GM23248 (cell line): Measurements from ENCODE around the gene KCNN3. TPM values are rescaled to one million over a fixed set of nuclear protein-coding genes. Genes with fewer than 3 reads are reported as not detected.

Source experiments
- DNase-seq: peaks from one replicate; pipeline ENCODE4 v3.0.0-alpha.2; 2015
- H2AFZ ChIP-seq: fragments of 200-600 bp; sonication (generic); 2 replicates; pipeline ENCODE4 v1.6.1; 2016; ENCODE audit warnings: antibody characterized with exemption
- H3F3A ChIP-seq: fragments of 200-600 bp; sonication (generic); 2 replicates; pipeline ENCODE4 v1.6.1; 2016; ENCODE audit warnings: mild to moderate bottlenecking, antibody characterized with exemption, mixed run types; ENCODE audit not compliant: insufficient read depth
- H3K27ac ChIP-seq: fragments of 200-600 bp; sonication (generic); 2 replicates; pipeline ENCODE4 v1.5.1; 2016; ENCODE audit warnings: mild to moderate bottlenecking
- H3K27me3 ChIP-seq: fragments of 200-600 bp; sonication (generic); replicated peaks from 2 replicates; pipeline ENCODE4 v1.6.1; 2016; ENCODE audit warnings: mild to moderate bottlenecking; ENCODE audit not compliant: insufficient read depth
- H3K36me3 ChIP-seq: fragments of 200-600 bp; sonication (generic); 2 replicates; pipeline ENCODE4 v1.6.1; 2016; ENCODE audit warnings: low read depth, mild to moderate bottlenecking
- H3K4me1 ChIP-seq: fragments of 200-600 bp; sonication (generic); 2 replicates; pipeline ENCODE4 v1.6.1; 2016; ENCODE audit warnings: mild to moderate bottlenecking; ENCODE audit not compliant: insufficient read depth
- H3K4me2 ChIP-seq: fragments of 200-600 bp; sonication (generic); one replicate; pipeline ENCODE4 v1.6.1; 2016; ENCODE audit warnings: mild to moderate bottlenecking; ENCODE audit not compliant: unreplicated experiment
- H3K4me3 ChIP-seq: fragments of 200-600 bp; sonication (generic); 2 replicates; pipeline ENCODE4 v1.5.1; 2016; ENCODE audit warnings: mild to moderate bottlenecking
- H3K79me2 ChIP-seq: fragments of 200-600 bp; sonication (generic); 2 replicates; pipeline ENCODE4 v1.6.1; 2016; ENCODE audit warnings: mild to moderate bottlenecking; ENCODE audit not compliant: insufficient read depth
- H3K9ac ChIP-seq: fragments of 200-600 bp; sonication (generic); 2 replicates; pipeline ENCODE4 v1.6.1; 2016; ENCODE audit warnings: mild to moderate bottlenecking
- H3K9me2 ChIP-seq: fragments of 200-600 bp; sonication (generic); 2 replicates; pipeline ENCODE4 v1.6.1; 2016; ENCODE audit warnings: mixed run types, mild to moderate bottlenecking, moderate library complexity; ENCODE audit not compliant: insufficient read depth
- H3K9me3 ChIP-seq: fragments of 200-600 bp; sonication (generic); one replicate; pipeline ENCODE4 v1.6.1; 2017; ENCODE audit warnings: low read depth
- H4K20me1 ChIP-seq: fragments of 200-600 bp; sonication (generic); 2 replicates; pipeline ENCODE4 v1.6.0; 2016; ENCODE audit not compliant: insufficient read depth
- EZH2 ChIP-seq: fragments of 200-600 bp; sonication (generic); IDR thresholded peaks from 2 replicates; pipeline ENCODE4 v1.6.1; 2018; ENCODE audit warnings: antibody characterized with exemption, mild to moderate bottlenecking; ENCODE audit not compliant: insufficient read depth, poor library complexity, severe bottlenecking
- EZH2phosphoT487 ChIP-seq: fragments of 200-600 bp; sonication (generic); IDR thresholded peaks from 2 replicates; pipeline ENCODE4 v1.6.1; 2018; ENCODE audit warnings: antibody characterized with exemption, moderate library complexity, mild to moderate bottlenecking, low read depth; ENCODE audit not compliant: insufficient read depth
- WGBS, 2 experiments: methylation state at CpG; one replicate each; pipeline ENCODE4 v1.1.6; 2015 to 2017; ENCODE audit warnings: low lambda C conversion rate in 2 of 2, low coverage in 1 of 2; ENCODE audit errors: missing lambda C conversion rate in 2 of 2; 5-methylcytosine and 5-hydroxymethylcytosine counted together
- in situ Hi-C: fragments of 300-500 bp; cut with MboI; formaldehyde crosslinking; loops from 2 replicates; pipeline ENCODE4 v1.15.0; 2020
- polyA plus RNA-seq: library from polyadenylated mRNA; unstranded; fragments of >200 nt; fragmentation: Nextera tagmentation; extraction: Ambion mirVana; gene quantifications from 2 replicates; pipeline ENCODE4 v1.2.1, GENCODE V29; 2016
- total RNA-seq: library from RNA; depleted of rRNA; stranded (reverse); fragments of >200 nt; shearing (Covaris generic); gene quantifications from 2 replicates; pipeline ENCODE4 v1.2.3, GENCODE V29; 2014

KCNN3 gene
- total and polyA plus RNA-seq, 2 experiments from 2014 or later: not detected

DNA sequence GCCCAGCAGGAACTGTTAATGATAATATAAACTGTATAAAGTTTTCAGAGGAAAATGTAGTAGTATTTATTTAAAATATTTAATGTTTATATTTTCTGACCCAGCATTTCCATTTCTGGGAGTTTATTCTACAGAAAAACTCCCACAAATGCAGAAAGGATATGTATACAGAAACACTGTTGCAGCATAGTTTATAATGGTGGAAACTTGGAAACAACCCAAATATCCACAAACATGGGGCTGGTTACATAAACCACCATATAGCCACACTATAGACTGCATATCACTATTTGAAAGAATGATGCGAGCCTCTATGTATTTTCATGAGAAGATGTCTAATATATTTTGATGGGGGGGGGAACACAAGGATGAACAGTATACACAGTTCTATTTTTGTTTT lies 31.5 kb upstream of the KCNN3 start:
- H3K36me3 ChIP-seq: no peaks in the 10 kb centered on the region
- no peaks in the 10 kb centered on the region for H3K9me2 ChIP-seq
- TF ChIP-seq EZH2phosphoT487 (no peak), EZH2 (no peak)
- H3K27me3 ChIP-seq: no peaks in the 10 kb centered on the region
- H3K4me1 ChIP-seq: no peaks in the 10 kb centered on the region
- no peaks in the 10 kb centered on the region for H3K79me2 ChIP-seq
- H3K9ac ChIP-seq: no peak overlapping the region
- H3K9me3 ChIP-seq: no peaks in the 10 kb centered on the region
- in situ Hi-C loops: no loop called here
- H3K4me3 ChIP-seq: no peak overlapping the region
- H3F3A ChIP-seq: no peaks in the 10 kb centered on the region
- WGBS, 2 experiments: 94 to 96% methylated on average over 1 of the region's 1 CpG
- H3K27ac ChIP-seq: no peak overlapping the region
- H4K20me1 ChIP-seq: no peaks in the 10 kb centered on the region
- no peak overlapping the region for H2AFZ ChIP-seq
- no peak for DNase-seq
- H3K4me2 ChIP-seq: no peak overlapping the region

DNA sequence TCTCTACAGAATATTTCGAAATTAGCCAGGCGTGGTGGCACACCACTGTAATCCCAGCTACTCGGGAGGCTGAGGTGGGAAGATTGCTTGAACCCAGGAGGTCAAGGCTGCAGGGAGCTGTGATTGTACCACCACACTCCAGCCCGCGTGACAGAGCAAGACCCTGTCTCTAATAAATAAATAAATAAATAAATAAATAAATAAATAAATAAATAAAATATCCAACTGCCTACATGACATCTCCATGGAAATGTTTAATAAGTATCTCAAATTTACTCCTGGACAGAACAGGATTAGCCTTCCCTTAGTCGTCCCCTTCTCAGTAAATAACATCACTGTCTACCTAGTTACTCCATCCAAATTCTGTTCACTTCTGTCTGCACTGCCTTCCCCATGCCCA lies 29.0 kb upstream of the KCNN3 start:
- H2AFZ ChIP-seq: no peak overlapping the region
- H3K9ac ChIP-seq: no peak overlapping the region
- no peak overlapping the region for H3K27ac ChIP-seq
- H3K9me2 ChIP-seq: no peaks in the 10 kb centered on the region
- no peaks in the 10 kb centered on the region for H4K20me1 ChIP-seq
- no peak overlapping the region for H3K4me3 ChIP-seq
- no peaks in the 10 kb centered on the region for H3K4me1 ChIP-seq
- in situ Hi-C loops: loop anchor here (25.0 kb wide), 1 partner anchor 237 kb away; no protein-coding TSS in a partner anchor
- no peaks in the 10 kb centered on the region for H3K9me3 ChIP-seq
- H3K79me2 ChIP-seq: no peaks in the 10 kb centered on the region
- TF ChIP-seq EZH2: no peak
- no peak for TF ChIP-seq EZH2phosphoT487
- H3F3A ChIP-seq: no peaks in the 10 kb centered on the region
- no peaks in the 10 kb centered on the region for H3K36me3 ChIP-seq
- peaks cover 11% of the 10 kb centered on the region for H3K27me3 ChIP-seq
- 68 to 71% methylated on average over 6 of the region's 6 CpGs for WGBS, 2 experiments
- no peak for DNase-seq
- no peak overlapping the region for H3K4me2 ChIP-seq

DNA sequence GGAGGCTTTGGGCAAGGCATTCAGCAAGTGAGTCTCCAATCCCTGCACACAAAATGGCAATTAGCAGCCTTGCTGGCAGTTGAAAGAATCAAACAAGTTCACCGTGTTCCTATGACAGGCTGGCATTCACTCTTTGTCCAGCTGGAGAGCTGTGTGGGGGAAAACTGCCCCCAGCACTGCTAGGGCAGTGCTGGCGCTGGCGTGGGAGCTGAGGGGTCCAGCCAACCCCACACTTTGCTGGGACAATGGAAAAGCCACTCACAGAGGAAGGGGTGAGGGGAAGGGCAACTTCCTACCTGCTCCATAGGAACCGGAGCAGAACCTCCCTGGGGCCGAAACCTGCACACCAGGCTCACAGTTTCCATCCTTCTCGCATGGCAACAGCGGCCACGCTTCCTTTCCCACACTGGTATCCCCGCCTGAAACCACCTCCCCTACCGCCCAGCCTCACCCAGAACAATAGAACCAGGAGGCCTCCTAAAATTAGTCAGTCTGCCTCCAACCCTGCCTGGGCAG lies 26.7 kb upstream of the KCNN3 start:
- no peak overlapping the region for H3K4me3 ChIP-seq
- H3K4me2 ChIP-seq: no peak overlapping the region
- no peak overlapping the region for H3K9ac ChIP-seq
- H4K20me1 ChIP-seq: no peaks in the 10 kb centered on the region
- no peaks in the 10 kb centered on the region for H3K4me1 ChIP-seq
- no peak for DNase-seq
- in situ Hi-C loops: loop anchor here (25.0 kb wide), 1 partner anchor 235 kb away; no protein-coding TSS in a partner anchor
- WGBS, 2 experiments: 71 to 77% methylated on average over 7 to 10 of the region's 10 CpGs
- no peak for TF ChIP-seq EZH2phosphoT487
- TF ChIP-seq EZH2: no peak
- no peaks in the 10 kb centered on the region for H3K36me3 ChIP-seq
- H2AFZ ChIP-seq: no peak overlapping the region
- H3K9me2 ChIP-seq: no peaks in the 10 kb centered on the region
- peaks cover 27% of the 10 kb centered on the region for H3K27me3 ChIP-seq
- no peak overlapping the region for H3K27ac ChIP-seq
- H3K9me3 ChIP-seq: no peaks in the 10 kb centered on the region
- H3K79me2 ChIP-seq: no peaks in the 10 kb centered on the region
- no peaks in the 10 kb centered on the region for H3F3A ChIP-seq

DNA sequence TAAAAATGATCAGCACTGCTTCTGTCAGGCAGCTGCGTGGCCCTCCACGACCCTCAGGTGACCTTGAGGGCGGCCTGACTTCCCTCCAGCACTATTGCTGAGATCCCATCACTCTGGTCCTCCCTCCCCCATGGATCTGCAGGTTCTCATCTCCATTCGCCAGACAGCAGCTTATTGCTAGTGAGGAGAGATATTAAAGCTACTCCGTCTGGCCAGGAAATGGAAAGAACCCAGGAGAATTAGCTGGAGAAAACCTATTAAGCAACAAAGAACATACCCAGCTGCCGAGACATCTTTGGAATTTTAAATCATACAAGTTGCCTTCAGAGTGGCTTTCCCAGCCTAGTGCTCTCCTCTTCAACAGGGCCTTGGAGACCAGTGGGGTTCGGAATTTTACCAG lies 25.7 kb upstream of the KCNN3 start:
- H2AFZ ChIP-seq: no peak overlapping the region
- in situ Hi-C loops: loop anchor here (25.0 kb wide), 1 partner anchor 233 kb away; no protein-coding TSS in a partner anchor
- no peak for DNase-seq

DNA sequence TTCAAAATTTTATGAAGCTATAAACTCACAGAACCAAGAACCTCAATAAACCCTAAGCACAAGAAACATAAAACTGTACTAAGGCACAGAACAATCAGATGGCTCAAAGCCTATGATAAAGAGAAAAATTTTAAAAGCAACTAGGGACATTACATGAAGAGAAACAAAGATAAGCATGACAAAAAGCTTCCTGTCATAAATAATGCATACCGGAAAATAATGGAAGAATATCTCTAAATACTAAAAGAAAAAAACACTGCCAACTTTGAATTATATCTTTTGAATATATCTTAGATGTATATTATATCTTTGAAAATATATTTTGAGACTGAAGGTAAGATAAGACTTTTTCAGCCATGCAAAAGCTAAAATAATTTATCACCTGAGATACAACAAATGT lies 21.4 kb upstream of the KCNN3 start:
- Histone ChIP-seq H3K9ac (no peak overlapping the region), H3K4me3 (no peak overlapping the region), H4K20me1 (no peaks in the 10 kb centered on the region), H3K79me2 (no peaks in the 10 kb centered on the region), H3K36me3 (no peaks in the 10 kb centered on the region), H3K9me3 (no peaks in the 10 kb centered on the region), H3K4me2 (no peak overlapping the region), H3K4me1 (no peaks in the 10 kb centered on the region), H3K27ac (no peak overlapping the region), H3K27me3 (peaks cover 32% of the 10 kb centered on the region), H3K9me2 (no peaks in the 10 kb centered on the region), H2AFZ (no peak overlapping the region), H3F3A (no peaks in the 10 kb centered on the region)
- in situ Hi-C loops: loop anchor here (25.0 kb wide), 1 partner anchor 229 kb away; no protein-coding TSS in a partner anchor
- no peak for TF ChIP-seq EZH2
- TF ChIP-seq EZH2phosphoT487: no peak
- no peak for DNase-seq
- 39 to 68% methylated on average over 1 of the region's 1 CpG for WGBS, 2 experiments

More for the DNA sequence above, 25.7 kb upstream of the KCNN3 start:
- H3K27me3 ChIP-seq: peaks cover 32% of the 10 kb centered on the region
- H4K20me1 ChIP-seq: no peaks in the 10 kb centered on the region
- 51 to 53% methylated on average over 7 of the region's 7 CpGs for WGBS, 2 experiments
- no peaks in the 10 kb centered on the region for H3K9me2 ChIP-seq
- H3K9ac ChIP-seq: no peak overlapping the region
- TF ChIP-seq EZH2 (no peak), EZH2phosphoT487 (no peak)
- H3K36me3 ChIP-seq: no peaks in the 10 kb centered on the region
- no peaks in the 10 kb centered on the region for H3K9me3 ChIP-seq
- no peak overlapping the region for H3K4me2 ChIP-seq
- no peaks in the 10 kb centered on the region for H3K4me1 ChIP-seq
- no peaks in the 10 kb centered on the region for H3F3A ChIP-seq
- no peaks in the 10 kb centered on the region for H3K79me2 ChIP-seq
- H3K4me3 ChIP-seq: no peak overlapping the region
- H3K27ac ChIP-seq: no peak overlapping the region
